Upper lobe of right lung (tissue), 1 donor: ENCODE data around the gene NUDT2. TPM values are rescaled to one million over a fixed set of nuclear protein-coding genes. Genes with fewer than 3 reads are reported as not detected.
A peak's percentile ranks its signal among the peaks of the same experiment; 100 is the strongest.
"Not testable (repeated sequence)": the region's sequence is repeated elsewhere in the genome, so short reads cannot be mapped to it uniquely, and the experiment has no call there.

ENCODE experiments used
- ATAC-seq: fragments of 200-7000 bp; cut with Tn5 transposase; one replicate; pipeline ENCODE4 v1.9.1; 2020; ENCODE audit warnings: mild to moderate bottlenecking, moderate library complexity
- DNase-seq: peaks from one replicate; pipeline ENCODE4 v3.0.0-alpha.2; 2020
- H3K27ac ChIP-seq: fragments of 200-600 bp; one replicate; pipeline ENCODE4 v1.8.0; 2022
- H3K27me3 ChIP-seq: fragments of 200-600 bp; one replicate; pipeline ENCODE4 v1.8.0; 2022; ENCODE audit warnings: mild to moderate bottlenecking
- H3K36me3 ChIP-seq: fragments of 200-600 bp; one replicate; pipeline ENCODE4 v1.8.0; 2022
- H3K4me1 ChIP-seq: fragments of 200-600 bp; one replicate; pipeline ENCODE4 v1.8.0; 2022
- H3K4me3 ChIP-seq: fragments of 200-600 bp; one replicate; pipeline ENCODE4 v1.8.0; 2022; ENCODE audit warnings: mild to moderate bottlenecking
- H3K9me3 ChIP-seq: fragments of 200-600 bp; one replicate; pipeline ENCODE4 v1.8.0; 2022
- CTCF ChIP-seq: fragments of 200-600 bp; IDR thresholded peaks from one replicate; pipeline ENCODE4 v1.8.0; 2022; ENCODE audit warnings: antibody characterized with exemption
- intact Hi-C: fragments of 100-400 bp; cut with DNase I; formaldehyde crosslinking; loops from one replicate; pipeline ENCODE4 v1.11.0; 2022
- total RNA-seq: library from RNA; stranded (reverse); fragmentation: NEBNext Ultra II Directional; extraction: Animal tissue kit (Norgen Biotek cat#: 25700); gene quantifications from one replicate; pipeline ENCODE4 v1.2.1, GENCODE V29; 2021
- donor health status: DM: no; HTN: yes; CAD: no; lungs with severe emphysema.

Gene NUDT2
- total RNA-seq, 1 donor from 2014 or later: 11.5 TPM

GRCh38 chr9:34362614-34363214, 33.3 kb downstream of the NUDT2 start:
- H3K27ac ChIP-seq: no peak overlapping the region
- no peak overlapping the region for H3K4me3 ChIP-seq
- H3K9me3 ChIP-seq: no peaks in the 10 kb centered on the region
- H3K4me1 ChIP-seq: no peaks in the 10 kb centered on the region
- intact Hi-C loops: no loop called here
- no peak for ATAC-seq
- no peak for DNase-seq
- no peak for TF ChIP-seq CTCF
- H3K36me3 ChIP-seq: no peaks in the 10 kb centered on the region
- no peaks in the 10 kb centered on the region for H3K27me3 ChIP-seq

GRCh38 chr9:34363619-34364351, 34.4 kb downstream of the NUDT2 start:
- H3K4me3 ChIP-seq: no peak overlapping the region
- H3K4me1 ChIP-seq: no peaks in the 10 kb centered on the region
- no peaks in the 10 kb centered on the region for H3K36me3 ChIP-seq
- intact Hi-C loops: no loop called here
- ATAC-seq (peak; percentile 49), DNase-seq (peak; percentile 38)
- no peaks in the 10 kb centered on the region for H3K9me3 ChIP-seq
- no peak for TF ChIP-seq CTCF
- peak overlapping the region; percentile 58 for H3K27ac ChIP-seq
- no peaks in the 10 kb centered on the region for H3K27me3 ChIP-seq

GRCh38 chr9:34365282-34365681, 35.9 kb downstream of the NUDT2 start:
- no peaks in the 10 kb centered on the region for H3K4me1 ChIP-seq
- no peak overlapping the region for H3K27ac ChIP-seq
- H3K36me3 ChIP-seq: no peaks in the 10 kb centered on the region
- H3K4me3 ChIP-seq: no peak overlapping the region
- ATAC-seq (no peak), DNase-seq (no peak)
- no peaks in the 10 kb centered on the region for H3K27me3 ChIP-seq
- TF ChIP-seq CTCF: no peak
- intact Hi-C loops: no loop called here
- H3K9me3 ChIP-seq: no peaks in the 10 kb centered on the region

GRCh38 chr9:34366365-34366764, 37.0 kb downstream of the NUDT2 start:
- H3K9me3 ChIP-seq: no peaks in the 10 kb centered on the region
- H3K4me3 ChIP-seq: no peak overlapping the region
- no peak overlapping the region for H3K27ac ChIP-seq
- ATAC-seq: no peak
- intact Hi-C loops: no loop called here
- no peaks in the 10 kb centered on the region for H3K4me1 ChIP-seq
- DNase-seq: no peak
- no peaks in the 10 kb centered on the region for H3K36me3 ChIP-seq
- peaks cover under 1% of the 10 kb centered on the region for H3K27me3 ChIP-seq
- no peak for TF ChIP-seq CTCF

- DNase-seq: peak; percentile 18
- H3K36me3 ChIP-seq, intact Hi-C loops, H3K27ac ChIP-seq, H3K4me3 ChIP-seq, ATAC-seq, H3K9me3 ChIP-seq, H3K4me1 ChIP-seq: not testable (repeated sequence)
- peaks cover 11% of the 10 kb centered on the region for H3K27me3 ChIP-seq
Measured at GRCh38 chr9:34367751-34368410, 38.5 kb downstream of the NUDT2 start.

GRCh38 chr9:34368796-34369195, 39.4 kb downstream of the NUDT2 start:
- peaks cover 11% of the 10 kb centered on the region for H3K27me3 ChIP-seq
- H3K4me1 ChIP-seq, H3K27ac ChIP-seq, H3K36me3 ChIP-seq, H3K9me3 ChIP-seq, H3K4me3 ChIP-seq, ATAC-seq, intact Hi-C loops, DNase-seq: not testable (repeated sequence)
